Natural killer cell (primary cell): ENCODE results near the gene HOXD4. TPM values are rescaled to one million over a fixed set of nuclear protein-coding genes. Genes with fewer than 3 reads are reported as not detected.

Experiments
- ATAC-seq, 3 donors: fragments of 150-1000 bp in 2 of 3; fragments of 200-7000 bp in 1 of 3; cut with Tn5 transposase; 1 replicate in 1 of 3; 2 replicates in 2 of 3; pipeline ENCODE4 v1.10.0; 2021; ENCODE audit warnings: mild to moderate bottlenecking in 2 of 3, moderate library complexity in 2 of 3
- DNase-seq, 2 donors: peaks; one replicate each; pipeline versions ENCODE4 v3.0.0 to v3.0.0-alpha.2; 2013 to 2021; ENCODE audit warnings: mixed read lengths in 1 of 2
- H3K27ac ChIP-seq: one replicate; pipeline ENCODE4 v1.5.1; 2013; ENCODE audit warnings: mild to moderate bottlenecking, low read length
- H3K27me3 ChIP-seq: one replicate; pipeline ENCODE4 v1.6.1; 2013; ENCODE audit warnings: low read length; ENCODE audit not compliant: control insufficient read depth, insufficient read depth
- H3K36me3 ChIP-seq: one replicate; pipeline ENCODE4 v1.6.1; 2013; ENCODE audit warnings: low read length; ENCODE audit not compliant: control insufficient read depth, insufficient read depth
- H3K4me1 ChIP-seq: one replicate; pipeline ENCODE4 v1.6.1; 2013; ENCODE audit warnings: low read length; ENCODE audit not compliant: control insufficient read depth, insufficient read depth
- H3K4me3 ChIP-seq: one replicate; pipeline ENCODE4 v1.5.1; 2013; ENCODE audit warnings: low read length
- H3K9me3 ChIP-seq: one replicate; pipeline ENCODE4 v1.6.1; 2013; ENCODE audit warnings: low read length; ENCODE audit not compliant: control insufficient read depth, insufficient read depth
- H3K27ac Mint-ChIP-seq, 2 donors: one replicate each; pipeline ENCODE4 v1.8.0; 2022; ENCODE audit warnings: mild to moderate bottlenecking in 2 of 2, mixed read lengths in 2 of 2, moderate library complexity in 1 of 2
- H3K27me3 Mint-ChIP-seq, 2 donors: one replicate each; pipeline ENCODE4 v1.8.0; 2022; ENCODE audit warnings: low read depth in 2 of 2, mixed read lengths in 2 of 2
- H3K36me3 Mint-ChIP-seq: one replicate; pipeline ENCODE4 v1.8.0; 2022; ENCODE audit warnings: mixed read lengths
- H3K4me1 Mint-ChIP-seq, 2 donors: one replicate each; pipeline ENCODE4 v1.8.0; 2022; ENCODE audit warnings: mixed read lengths in 2 of 2
- H3K4me3 Mint-ChIP-seq: one replicate; pipeline ENCODE4 v1.8.0; 2022; ENCODE audit warnings: mild to moderate bottlenecking, moderate library complexity, mixed read lengths
- H3K9me3 Mint-ChIP-seq, 2 donors: one replicate each; pipeline ENCODE4 v1.8.0; 2022; ENCODE audit warnings: mixed read lengths in 2 of 2
- CTCF ChIP-seq: fragments of 200-600 bp; IDR thresholded peaks from one replicate; pipeline ENCODE4 v1.8.0; 2022; ENCODE audit warnings: antibody characterized with exemption
- WGBS: methylation state at CpG from one replicate; pipeline ENCODE4 v1.1.7; 2013; ENCODE audit warnings: missing lambda C conversion rate; ENCODE audit not compliant: insufficient coverage; 5-methylcytosine and 5-hydroxymethylcytosine counted together
- intact Hi-C: fragments of 100-400 bp; cut with micrococcal nuclease; formaldehyde crosslinking; loops from one replicate; pipeline ENCODE4 v1.14.2; 2022
- total RNA-seq, 4 donors: library from RNA; stranded (reverse); fragments of 120-200 nt in 1 of 4; gene quantifications; one replicate each; pipeline versions ENCODE4 v1.2.3 to v1.2.4, GENCODE V29; 2013 to 2022

HOXD4 gene
- total RNA-seq, 3 donors from 2014 or later (not counting 1 experiment from before 2014, with no cell fraction given), result not detected

GRCh38 chr2:176115883-176116813 lies 35.2 kb upstream of the HOXD4 start, which contains the start of gene HOXD10:
HOXD10 (plus strand) TSS chr2:176116778; CDS start chr2:176116834, 56 bp downstream.
- H3K36me3 Mint-ChIP-seq, result peaks cover 14% of the 10 kb centered on the region
- H3K27me3 ChIP-seq, result peaks cover 94% of the 10 kb centered on the region
- no peak for TF ChIP-seq CTCF
- peaks cover 4% of the 10 kb centered on the region for H3K4me1 ChIP-seq
- no peak within 1 kb of the TSS for H3K27ac ChIP-seq
- H3K4me1 Mint-ChIP-seq, result peaks cover 9 to 11% of the 10 kb centered on the region in 2 donors
- DNase-seq, result no peak
- H3K27ac Mint-ChIP-seq, result no peak within 1 kb of the TSS
- WGBS, result 13% methylated on average over 66 of the region's 66 CpGs
- ATAC-seq, result no peak
- peaks cover 81 to 84% of the 10 kb centered on the region in 2 donors for H3K27me3 Mint-ChIP-seq
- intact Hi-C loops, result no loop called here
- no peaks in the 10 kb centered on the region for H3K36me3 ChIP-seq
- H3K4me3 ChIP-seq, result no peak within 1 kb of the TSS
- no peak within 1 kb of the TSS for H3K4me3 Mint-ChIP-seq
- peaks cover 2% of the 10 kb centered on the region in 2 donors for H3K9me3 Mint-ChIP-seq
- H3K9me3 ChIP-seq, result peaks cover 16% of the 10 kb centered on the region

- ATAC-seq, result no peak
- H3K9me3 Mint-ChIP-seq, result peaks cover 2% of the 10 kb centered on the region in 2 donors
- peaks cover 5% of the 10 kb centered on the region for H3K4me1 ChIP-seq
- H3K27me3 ChIP-seq, result peaks cover 89% of the 10 kb centered on the region
- no peak overlapping the region for H3K27ac ChIP-seq
- WGBS, result 25% methylated on average over 40 of the region's 40 CpGs
- peaks cover 13% of the 10 kb centered on the region for H3K9me3 ChIP-seq
- no peaks in the 10 kb centered on the region for H3K36me3 ChIP-seq
- H3K36me3 Mint-ChIP-seq, result peaks cover 14% of the 10 kb centered on the region
- H3K4me3 Mint-ChIP-seq, result no peak overlapping the region
- intact Hi-C loops, result no loop called here
- peaks cover 75 to 77% of the 10 kb centered on the region in 2 donors for H3K27me3 Mint-ChIP-seq
- no peak for TF ChIP-seq CTCF
- peaks cover 9 to 11% of the 10 kb centered on the region in 2 donors for H3K4me1 Mint-ChIP-seq
- H3K27ac Mint-ChIP-seq, result no peak overlapping the region
- DNase-seq, result no peak
- no peak overlapping the region for H3K4me3 ChIP-seq
Measured at GRCh38 chr2:176117162-176117822, 34.1 kb upstream of the HOXD4 start.

DNA sequence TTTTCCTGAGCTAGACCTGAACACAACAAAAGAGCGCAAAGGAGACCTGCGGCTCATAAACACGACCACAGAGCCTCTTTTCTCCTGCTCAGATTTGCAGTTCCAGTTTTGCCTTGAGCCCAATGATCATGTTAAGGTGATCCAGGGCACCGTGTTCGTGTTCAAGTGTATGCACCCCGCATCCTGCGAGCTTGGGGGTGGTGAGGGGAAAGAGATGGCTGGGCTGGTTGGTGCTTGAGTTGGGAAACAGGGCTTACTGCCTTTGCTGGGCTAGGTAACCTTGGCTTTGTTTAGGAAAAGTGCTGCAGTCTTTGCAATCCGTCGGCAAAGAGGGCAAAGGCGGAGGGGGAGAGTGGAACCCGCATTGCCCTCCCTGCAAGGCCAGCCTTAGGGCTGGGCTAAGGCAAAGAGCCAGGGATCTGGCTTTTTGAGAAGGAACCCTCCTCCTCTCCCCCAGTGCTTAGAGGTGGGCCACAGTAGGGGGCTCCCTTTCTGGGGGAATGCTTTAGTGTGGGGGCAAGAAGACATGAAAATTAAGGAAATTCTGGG lies 33.5 kb upstream of the HOXD4 start:
- WGBS, result 8% methylated on average over 11 of the region's 11 CpGs
- Histone ChIP-seq H3K27me3 (peaks cover 87% of the 10 kb centered on the region), H3K27ac (no peak overlapping the region), H3K4me1 (peaks cover 9% of the 10 kb centered on the region), H3K9me3 (peaks cover 13% of the 10 kb centered on the region), H3K4me3 (no peak overlapping the region), H3K36me3 (no peaks in the 10 kb centered on the region)
- Mint-ChIP-seq H3K27me3 (peaks cover 69 to 76% of the 10 kb centered on the region in 2 donors), H3K4me3 (no peak overlapping the region), H3K36me3 (peaks cover 14% of the 10 kb centered on the region), H3K27ac (no peak overlapping the region), H3K9me3 (peaks cover 2% of the 10 kb centered on the region in 2 donors), H3K4me1 (peaks cover 9 to 11% of the 10 kb centered on the region in 2 donors)
- no peak for DNase-seq
- TF ChIP-seq CTCF, result no peak
- ATAC-seq, result no peak
- intact Hi-C loops, result no loop called here
